ENCODE results near the gene EARS2.
"Not testable (repeated sequence)": the region's sequence is repeated elsewhere in the genome, so short reads cannot be mapped to it uniquely, and the experiment has no call there.

Gene EARS2

DNA sequence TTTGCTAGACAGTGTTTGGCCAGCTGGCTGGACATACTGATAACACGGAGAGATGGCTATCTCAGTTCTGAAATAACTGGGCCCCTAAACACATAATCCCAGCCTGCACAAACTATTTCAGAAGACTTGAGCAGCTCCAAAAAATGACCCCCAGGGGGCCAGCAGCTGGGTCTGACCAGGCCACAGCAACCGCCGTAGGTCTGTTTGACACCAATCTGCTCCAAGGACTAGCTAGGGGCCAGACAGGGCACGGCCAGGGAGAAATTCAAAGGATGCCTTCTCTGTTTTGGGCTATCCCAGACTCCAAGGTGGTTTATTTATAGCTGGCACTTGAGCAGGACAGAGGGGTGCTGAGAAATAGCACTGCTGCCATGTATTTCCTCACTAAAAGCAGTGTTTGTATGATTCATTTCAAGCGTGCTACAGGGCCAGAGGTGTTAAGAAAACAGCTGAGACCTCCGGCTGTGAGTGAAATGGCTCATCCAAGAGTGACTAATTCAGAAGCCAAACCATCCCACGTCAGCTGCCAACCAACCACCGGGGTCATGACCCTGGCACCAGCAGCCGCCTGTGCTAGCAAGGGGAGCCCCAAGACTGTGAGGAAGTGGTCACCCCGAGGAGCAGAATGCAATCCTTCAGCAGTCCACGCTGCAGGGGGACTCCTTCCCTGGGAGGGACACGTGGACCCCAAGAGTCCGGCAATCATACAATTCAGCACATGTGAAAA lies 52.5 kb downstream of the EARS2 start:
- DNase-seq: no peak

DNA sequence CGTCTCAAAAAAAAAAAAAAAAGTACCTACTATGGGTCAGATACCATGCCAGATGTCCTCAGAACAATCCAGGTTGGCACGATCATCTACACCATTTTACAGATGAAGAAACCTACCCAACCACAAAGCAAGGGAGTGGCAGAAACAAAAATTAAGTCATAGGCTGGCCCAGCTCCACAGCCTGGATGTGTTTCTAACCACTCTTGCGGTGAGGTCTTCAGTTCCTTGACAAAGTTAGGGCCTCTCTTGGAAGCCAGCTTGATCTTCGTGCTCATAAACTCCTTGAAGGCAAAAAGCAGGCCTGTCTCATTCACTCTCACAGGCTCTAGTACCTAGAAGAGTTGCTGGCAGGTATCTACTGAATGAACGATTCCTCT lies 53.1 kb downstream of the EARS2 start:
- DNase-seq: no peak

DNA sequence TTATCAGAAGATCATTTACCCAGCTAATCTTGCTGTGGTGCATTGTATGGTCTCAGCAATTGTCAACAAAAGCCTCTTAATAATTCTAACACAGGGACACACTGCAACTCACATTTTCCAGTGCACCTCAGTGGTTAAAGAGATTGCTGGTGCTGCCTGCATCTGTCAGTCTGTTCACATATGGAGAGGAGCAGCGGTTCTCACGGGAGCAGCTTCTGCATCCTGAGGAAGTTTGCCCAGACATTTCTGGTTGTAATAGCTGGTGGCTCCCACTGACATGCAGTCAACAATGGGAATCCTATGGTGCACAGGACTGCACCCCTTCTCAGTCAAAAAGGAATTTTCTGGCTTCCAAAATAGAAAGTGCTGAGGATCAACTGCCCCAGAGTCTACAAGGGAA lies 54.7 kb downstream of the EARS2 start:
- DNase-seq: no peak

DNA sequence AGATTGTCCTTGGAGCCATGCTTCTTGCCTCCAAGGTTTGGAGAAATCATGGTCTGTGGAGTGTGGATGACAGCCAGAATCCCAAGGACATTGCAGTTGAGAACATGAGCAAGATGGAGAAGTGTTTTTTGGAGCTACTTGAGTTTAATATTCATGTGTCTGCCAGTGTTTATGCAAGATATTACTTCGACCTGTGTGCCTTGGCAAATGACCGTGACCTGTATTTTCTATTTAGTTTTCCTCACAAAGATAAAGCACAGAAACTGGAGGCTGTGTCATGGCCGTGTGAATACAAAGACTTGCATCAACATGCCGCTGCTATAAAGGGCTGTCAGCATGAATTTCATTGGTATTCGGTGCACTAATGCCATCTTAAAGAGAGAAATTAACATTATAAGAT lies 55.9 kb downstream of the EARS2 start:
- DNase-seq: no peak

DNA sequence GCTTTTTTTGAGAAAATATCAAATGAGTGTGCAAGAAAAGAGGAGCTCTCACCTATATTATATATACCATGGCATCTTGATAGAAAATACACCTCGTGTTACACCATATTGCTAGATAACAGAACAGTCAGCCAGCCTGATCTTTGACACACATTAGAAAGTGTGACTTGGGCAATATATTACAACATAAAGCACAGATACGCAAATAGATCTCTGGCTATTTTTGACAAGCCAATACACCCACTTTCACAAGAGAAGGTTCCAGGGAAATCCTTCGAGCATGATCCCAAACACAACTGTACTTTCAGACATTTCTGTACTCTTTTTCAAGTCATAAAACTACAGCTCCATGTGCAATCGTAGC lies 56.3 kb downstream of the EARS2 start:
- no peak for DNase-seq

DNA sequence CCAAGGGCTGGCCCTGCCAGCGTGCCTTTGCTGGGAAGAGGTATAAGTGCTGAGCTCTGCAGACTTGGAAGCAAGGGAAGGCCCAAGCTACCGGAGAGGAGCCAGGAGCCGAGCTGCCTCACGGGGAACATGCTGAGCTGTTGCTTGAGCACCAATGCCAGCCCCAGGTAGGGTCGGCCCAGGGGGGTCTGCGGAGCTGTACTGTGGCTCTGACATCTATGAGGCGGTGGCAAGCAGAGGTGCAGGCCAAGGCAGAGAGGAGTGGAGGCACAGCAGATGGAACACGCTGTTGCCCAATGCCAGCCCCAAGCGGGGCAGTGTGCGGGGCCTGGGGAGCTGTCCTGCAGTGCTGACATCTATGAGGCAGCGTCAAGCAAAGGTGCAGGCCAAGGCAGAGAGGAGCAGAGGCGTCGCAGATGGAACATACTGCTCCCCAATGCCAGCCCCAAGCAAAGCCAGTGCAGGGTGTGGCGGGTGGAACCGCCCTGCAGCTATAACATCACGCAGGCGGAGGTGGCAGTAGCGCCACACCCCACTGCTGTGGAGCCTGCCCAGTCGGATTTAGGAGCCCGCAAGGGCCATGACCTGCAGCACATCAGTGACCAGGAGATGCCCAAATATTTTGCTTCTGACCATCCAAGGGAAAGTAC lies 56.8 kb downstream of the EARS2 start:
- DNase-seq: no peak

DNA sequence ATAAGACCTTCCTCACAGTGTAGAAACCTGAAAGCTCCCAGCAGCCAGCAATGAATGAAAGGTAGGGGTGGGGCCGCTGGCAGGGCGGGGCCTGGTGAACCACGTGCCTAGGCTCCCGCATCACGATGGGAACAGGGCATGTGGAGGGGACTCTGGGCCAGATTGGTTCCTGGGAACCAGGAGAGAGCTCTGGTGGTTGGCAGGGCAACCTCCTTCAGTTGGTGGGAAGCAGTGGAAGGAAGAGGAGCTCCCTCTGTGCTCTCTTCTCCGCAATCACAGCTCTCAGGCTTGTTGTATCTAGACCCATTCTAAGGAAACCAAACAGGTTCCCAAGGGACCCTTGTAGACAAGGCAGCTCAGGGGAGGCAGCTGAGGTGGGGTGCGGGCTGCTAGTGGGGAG lies 57.3 kb downstream of the EARS2 start:
- DNase-seq: no peak

DNA sequence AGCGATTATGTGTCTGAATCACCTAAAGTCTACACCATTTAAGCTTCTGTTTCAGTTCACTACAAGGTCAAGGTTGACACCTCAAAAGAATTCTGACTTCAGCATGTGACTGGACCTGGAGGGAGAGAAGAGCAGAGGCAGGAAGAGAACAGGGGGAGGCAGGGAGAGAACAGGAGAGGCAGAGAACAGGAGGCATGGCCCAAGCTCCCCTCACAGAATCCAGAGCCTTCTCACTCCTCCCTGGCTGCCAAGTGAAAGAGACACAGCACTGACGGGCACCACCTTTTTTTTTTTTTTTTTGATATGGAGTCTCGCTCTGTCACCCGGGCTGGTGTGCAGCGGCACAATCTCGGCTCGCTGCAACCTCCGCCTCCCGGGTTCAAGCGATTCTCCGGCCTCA lies 58.3 kb downstream of the EARS2 start:
- no peak for DNase-seq

DNA sequence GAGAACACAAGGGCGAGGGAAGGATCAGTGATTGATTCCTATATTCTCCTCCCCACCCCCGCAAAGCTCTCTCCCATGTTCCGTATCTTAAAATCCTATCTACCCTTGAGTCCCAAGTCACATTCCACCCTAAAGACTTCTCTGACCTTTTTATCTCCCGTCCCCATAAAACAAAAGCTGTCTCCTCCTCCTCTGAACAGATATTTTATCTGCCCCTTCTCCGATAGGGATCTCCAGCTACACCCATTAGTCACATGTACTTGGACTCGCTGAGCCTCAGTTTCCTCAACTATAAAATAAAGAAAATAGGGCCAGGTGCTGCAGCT lies 59.6 kb downstream of the EARS2 start:
- no peak for DNase-seq

DNA sequence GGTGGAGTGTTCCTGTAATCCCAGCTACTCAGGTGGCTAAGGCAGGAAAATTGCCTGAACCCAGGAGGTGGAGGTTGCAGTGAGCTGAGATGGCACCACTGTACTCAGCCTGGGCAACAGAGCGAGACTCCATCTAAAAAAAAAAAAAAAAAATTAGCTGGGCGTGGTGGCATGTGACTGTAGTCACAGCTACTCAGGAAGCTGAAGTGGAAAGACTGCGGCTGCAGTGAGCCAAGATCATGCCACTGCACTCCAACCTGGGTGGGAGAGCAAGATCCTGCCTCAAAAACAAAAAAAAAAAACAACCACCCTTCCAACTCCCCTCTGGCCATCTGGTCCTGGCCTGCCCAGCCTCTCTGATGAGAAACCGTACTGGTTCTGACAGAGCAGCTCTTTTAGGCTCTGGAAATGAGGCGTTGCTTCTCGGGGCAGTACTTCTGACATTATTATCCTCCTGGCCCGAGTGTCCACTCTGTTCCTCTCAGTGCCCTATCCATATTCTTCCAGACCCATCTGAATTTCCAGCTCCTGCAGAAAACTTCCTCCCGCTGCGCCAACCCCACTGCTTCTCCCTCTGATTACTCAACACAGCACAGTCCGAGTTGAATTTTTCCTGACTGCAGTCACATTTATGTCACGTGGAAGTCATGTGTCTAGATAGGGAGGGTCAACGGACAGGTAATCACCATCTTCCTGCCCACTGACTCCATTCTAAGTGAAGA lies 60.2 kb downstream of the EARS2 start:
- no peak for DNase-seq

DNA sequence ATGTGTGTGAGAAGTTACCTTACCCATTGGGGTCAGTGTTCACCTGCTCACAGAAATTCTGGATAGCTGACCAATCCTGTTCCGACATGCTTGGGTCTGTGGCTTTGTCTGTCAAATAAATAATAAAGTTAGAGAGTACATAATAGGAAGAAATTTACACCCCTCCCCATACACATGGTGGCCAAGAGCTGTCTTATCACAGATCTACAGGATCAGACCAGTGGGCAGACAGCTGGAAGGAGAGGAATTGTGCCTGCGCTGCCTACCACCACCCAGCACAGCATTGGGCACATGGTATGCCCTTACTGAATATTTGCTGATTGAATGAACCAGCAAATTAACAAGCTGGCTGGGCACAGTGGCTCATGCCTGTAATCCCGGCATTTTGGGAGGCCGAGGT lies 61.5 kb downstream of the EARS2 start:
- no peak for DNase-seq

DNA sequence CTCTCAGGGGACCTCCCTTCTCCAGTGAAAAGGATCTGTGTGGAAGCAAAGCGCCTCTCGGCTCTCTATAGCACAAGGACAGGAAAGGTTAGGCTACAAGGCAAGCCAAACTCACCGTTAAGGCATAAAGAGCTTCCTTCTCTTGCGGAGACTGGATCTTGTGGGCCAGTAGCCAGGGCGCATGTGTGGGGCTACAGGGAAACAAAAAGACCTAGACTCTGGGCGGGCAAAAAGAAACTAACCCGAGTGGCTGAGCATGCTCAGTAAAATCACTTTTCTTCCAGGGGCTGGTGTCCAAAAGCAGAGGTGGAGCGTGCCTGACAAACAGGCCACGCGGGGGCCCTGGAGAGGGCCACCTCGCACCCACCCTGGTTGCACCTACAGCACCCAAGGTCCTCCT lies 63.0 kb downstream of the EARS2 start:
- DNase-seq: no peak

DNA sequence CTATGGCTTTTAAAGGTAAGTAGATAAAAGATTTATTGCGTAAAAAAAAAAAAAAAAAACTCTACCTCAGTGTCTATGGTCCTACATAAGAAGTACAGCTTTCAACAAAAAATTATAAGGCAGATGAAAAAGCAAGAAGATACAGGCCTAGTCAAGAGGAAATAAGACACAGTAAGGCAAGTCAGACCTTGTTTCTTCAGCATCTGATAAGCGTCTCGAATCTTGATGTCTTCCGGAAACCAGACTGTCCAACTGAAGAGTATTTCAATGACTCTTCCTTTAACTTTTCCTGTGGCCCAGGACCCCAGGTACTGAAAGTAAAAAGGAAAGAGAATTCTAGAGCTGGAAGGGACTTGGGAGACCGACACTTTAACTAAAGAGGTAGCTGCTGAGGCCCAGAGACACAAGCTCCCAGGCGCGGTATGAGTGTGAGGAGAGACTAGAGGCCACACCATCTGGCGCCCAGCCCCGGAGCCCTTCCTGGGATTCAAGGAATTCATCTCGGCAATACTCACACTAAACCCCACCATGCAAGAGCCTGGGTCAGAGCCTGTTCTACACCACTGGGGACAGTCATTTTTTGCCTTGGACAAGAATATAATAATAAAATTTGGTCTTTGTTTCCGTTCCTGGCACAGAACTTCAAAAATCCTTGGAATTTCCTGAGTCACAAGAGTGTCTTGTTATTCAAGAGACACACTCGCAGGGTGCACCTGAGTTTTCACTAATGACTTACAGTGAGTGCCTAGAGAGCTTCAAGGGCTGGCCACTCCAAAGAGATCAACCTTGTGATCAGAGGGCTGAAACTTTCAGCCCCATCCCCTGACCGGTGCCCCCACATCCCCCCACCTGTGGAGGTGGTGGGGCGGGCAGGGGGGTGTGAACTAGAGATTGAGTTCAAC lies 65.4 kb downstream of the EARS2 start:
- DNase-seq: no peak

DNA sequence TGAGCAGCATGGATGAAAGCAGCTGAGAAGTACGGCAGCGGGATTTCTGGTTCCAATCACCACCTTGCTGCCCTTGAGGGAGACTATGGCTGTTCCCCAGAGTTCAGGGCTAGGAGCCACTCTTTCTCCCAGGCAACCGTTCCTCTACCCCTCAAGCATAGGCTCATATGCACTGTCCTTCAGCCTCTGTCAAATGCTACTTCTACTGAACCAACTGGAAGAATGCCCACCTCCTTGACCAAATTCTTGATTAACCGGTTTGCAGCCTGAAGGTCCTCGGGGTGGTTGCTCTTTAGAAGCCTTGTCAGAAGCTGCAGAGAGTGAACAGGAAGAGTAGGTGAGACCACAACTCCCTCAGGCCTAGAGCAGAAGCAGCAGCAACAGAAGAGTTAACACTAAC lies 70.7 kb downstream of the EARS2 start:
- DNase-seq: no peak

DNA sequence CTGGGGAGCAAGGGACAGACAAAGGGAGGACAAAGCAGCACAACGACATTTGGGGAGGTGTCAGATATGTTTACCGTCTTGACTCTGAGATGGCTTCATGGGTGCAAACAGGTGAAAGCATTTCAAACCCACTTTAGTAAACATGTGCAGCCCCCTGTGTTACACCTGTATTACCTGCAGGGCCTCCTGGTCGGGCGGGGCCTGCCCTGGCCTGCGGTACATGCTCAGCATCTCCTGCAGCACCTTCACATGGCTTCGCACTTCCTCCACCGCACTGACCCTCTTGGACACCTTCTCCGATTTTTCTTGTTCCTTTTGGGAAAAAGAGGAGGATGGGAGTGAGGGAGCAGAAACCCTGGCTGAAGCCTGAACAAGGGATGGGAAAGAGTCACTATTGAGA lies 71.3 kb downstream of the EARS2 start:
- DNase-seq: no peak

DNA sequence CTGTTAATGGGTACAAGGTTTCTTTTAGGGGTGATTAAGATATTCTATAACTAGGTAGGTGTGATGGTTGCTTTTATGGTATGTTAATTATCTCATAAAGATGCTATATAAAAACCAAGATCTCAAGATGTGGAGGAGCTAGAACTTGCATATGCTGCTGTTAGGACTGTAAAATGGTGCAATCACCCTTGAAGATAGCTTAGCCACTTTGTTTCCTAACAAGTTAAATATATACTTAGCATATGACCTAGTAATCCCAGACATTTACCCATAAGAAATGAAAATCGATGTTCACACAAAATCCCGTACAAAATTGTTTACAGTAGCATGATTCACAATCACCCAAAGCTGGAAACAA lies 71.9 kb downstream of the EARS2 start:
- no peak for DNase-seq

DNA sequence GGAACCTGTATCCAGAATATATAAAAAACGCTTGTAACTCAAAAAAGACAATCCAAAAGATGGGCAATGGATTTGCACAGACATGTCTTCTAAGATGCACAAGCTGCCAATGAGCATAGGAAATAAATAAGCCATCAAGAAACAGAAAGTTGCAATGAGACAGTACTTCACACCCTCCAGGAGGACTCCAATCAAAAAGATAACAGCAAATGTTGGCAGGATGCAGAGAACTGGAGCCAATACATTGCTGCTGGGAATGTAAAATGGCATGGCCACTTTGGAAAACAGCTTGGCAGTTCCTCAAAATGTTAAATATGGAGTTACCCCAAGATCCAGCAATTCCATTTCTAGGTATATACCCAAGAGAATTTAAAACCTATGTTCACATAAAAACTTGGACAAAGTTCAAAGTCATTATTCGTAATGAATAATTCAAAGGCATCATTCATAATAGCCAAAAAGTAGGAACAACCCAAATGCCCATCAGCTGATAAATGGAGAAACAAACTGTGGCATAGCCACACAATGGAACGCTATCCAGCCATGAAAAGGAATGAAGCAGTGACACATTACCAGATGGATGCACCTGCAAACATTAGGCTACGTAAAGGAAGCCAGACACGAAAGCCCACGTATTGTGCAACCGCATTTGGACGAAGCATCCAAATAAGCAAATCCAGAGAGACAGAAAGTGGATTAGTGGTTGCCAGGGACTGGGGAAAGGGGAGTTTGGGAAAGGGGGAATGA lies 72.5 kb downstream of the EARS2 start:
- DNase-seq: no peak

DNA sequence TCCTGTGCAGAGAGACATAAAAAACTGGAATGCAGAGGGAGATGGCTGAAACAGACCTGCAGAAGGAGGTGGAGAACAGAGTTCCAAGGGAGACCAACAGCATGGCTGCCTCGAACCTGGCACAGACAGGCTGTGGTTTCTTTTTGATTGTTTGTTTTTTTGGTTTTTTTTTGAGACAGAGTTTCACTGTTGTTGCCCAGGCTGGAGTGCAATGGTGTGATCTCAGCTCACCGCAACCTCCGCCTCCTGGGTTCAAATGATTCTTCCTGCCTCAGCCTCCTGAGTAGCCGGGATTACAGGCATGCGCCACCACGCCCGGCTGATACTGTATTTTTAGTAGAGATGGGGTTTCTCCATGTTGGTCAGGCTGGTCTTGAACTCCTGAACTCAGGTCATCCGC lies 73.7 kb downstream of the EARS2 start:
- DNase-seq: not testable (repeated sequence)

DNA sequence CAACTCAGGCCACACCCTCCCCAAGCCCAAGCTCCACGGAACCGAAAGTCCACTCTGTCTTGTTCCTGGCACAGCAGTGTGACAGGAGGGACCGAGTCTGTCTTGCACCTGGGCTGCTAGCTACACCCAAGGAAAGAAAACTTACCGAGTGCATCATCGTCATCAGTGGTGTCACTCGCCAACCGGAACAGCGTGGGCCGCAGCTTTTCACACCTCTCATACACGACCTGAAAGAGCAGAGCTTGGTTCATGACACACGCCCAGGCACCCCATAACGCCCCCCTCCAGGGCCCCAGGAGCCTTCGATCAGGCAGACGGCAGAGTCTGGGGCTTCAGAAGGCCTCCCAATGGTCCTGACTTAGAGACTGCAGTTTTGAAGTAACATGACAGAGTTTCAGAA lies 74.4 kb downstream of the EARS2 start:
- DNase-seq: no peak

DNA sequence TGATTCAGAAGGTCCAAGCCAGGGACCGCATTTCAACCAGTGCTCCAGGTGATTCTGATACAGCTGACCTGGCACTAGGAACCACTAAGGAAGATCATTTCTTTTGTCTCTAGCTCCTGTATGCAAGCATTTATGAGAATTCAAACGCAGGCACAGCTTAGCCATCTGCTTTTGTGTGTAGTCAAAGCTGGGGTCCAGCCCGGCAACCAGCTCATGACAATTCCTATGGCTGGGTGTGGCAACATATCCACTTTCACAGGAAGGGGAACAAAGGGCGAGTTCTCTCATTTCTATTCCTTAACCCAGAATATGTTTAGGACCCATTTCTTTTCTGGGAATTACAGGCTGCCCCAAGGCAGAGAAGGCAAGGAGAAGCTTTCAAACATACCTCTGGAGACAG lies 76.9 kb downstream of the EARS2 start:
- no peak for DNase-seq

DNA sequence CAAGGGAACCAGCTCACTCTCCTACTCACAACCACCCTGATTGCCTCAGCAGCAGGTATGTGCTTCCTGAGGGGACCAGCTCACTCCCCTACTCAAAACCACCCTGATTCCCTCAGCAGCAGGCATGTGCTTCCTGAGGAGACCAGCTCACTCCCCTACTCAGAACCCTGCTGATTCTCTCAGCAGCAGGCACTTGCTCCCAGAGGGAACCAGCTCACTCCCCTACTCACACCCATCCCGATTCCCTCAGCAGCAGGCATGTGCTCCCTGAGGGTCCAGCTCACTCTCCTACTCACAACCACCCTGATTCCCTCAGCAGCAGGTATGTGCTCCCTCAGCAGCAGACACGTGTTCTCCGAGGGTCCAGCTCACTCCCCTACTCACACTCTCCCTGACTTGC lies 78.0 kb downstream of the EARS2 start:
- DNase-seq: no peak

DNA sequence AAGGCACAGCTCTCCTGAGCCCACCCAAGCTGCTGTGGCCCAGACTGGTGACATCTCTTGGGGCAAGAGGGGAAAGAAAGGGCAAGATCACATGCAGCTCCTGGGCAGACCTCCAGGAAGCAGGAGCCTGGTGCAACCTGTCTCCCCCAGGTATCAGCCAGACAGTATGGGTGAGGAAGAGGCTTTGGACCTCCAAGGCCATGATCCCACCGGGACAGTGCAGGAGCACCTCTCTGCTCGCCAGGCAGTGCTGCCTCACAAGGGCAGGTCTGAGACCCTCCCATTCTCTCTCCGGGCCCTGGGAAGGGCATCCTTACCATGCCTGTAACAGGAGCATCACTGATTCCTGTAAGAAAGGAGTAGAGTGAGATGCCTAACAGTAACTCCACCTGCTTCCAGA lies 78.6 kb downstream of the EARS2 start:
- no peak for DNase-seq

DNA sequence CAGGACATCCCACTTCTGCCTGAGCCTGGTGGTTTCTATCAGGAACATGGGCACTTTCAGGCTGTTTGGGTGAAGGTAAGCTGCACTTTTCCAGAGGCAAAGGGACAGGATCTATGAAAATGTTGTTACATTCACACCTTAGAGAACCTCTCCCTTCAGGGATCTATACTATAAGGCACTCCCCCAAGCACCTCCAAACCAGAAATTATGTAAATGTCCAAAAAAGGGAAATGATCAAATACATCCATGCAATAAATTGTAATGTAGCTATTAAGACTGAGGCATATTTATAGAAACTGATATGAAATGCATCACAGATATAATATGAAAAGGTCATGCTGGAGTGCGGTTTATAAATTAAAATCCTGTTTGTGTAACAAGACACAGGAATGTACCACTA lies 80.9 kb downstream of the EARS2 start:
- no peak for DNase-seq

Measured in DMS53 (cell line).